ENCODE measurements around the gene EARS2. TPM values are rescaled to one million over a fixed set of nuclear protein-coding genes. Genes with fewer than 3 reads are reported as not detected.

EARS2 gene
- total and polyA plus RNA-seq, 9 of the 15 experiments (the other 6 are each of a cell fraction or from before 2014, with no cell fraction given), result 17.6 to 58.6 (median 36.3) TPM

DNA sequence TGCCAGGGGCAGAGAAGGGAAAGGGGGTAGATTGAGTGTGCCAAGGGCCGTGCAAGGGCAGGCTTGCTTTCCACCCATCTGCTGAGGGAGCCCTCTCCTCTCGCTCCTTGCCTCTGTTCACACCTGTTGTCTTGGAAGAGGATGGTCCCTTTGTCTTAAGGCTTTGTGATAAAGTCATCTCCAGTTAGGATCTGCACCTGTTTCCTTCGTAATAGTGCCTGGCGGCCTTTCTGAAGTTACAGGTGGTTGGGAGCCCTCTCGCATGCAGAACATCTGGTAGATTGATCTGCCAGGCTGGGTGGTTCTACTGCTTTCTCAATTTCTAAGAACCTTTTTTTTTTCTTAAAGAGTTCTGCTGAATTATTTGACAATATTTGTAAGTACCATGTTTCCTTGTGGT, 16.7 kb upstream of the EARS2 start:
- FAIRE-seq, result no peak
- BruUV-seq (replicated peaks), result no TSS peak
- in situ Hi-C loops (cut with MboI), result no loop called here
- TF ChIP-seq ZNF740 (CRISPR knock-in tag; IDR thresholded peaks at IDR 0.05) (no peak), ZNF740 (tag; IDR thresholded peaks at IDR 0.05) (no peak), CCAR2 (IDR thresholded peaks at IDR 0.05; ENCODE audit: low read depth, low read length) (no peak), ZNF583 (CRISPR knock-in tag; IDR thresholded peaks at IDR 0.05) (no peak), HDAC8 (tag; IDR thresholded peaks at IDR 0.05) (no peak), ZFP1 (CRISPR knock-in tag; IDR thresholded peaks at IDR 0.05) (no peak), ZNF277 (CRISPR knock-in tag; IDR thresholded peaks at IDR 0.05; ENCODE audit: borderline replicate concordance) (no peak), ZNF347 (CRISPR knock-in tag; IDR thresholded peaks at IDR 0.05; ENCODE audit: low read depth) (no peak), ELF1 (tag; IDR thresholded peaks at IDR 0.05) (no peak)
- TF ChIP-seq, protein P1, sequence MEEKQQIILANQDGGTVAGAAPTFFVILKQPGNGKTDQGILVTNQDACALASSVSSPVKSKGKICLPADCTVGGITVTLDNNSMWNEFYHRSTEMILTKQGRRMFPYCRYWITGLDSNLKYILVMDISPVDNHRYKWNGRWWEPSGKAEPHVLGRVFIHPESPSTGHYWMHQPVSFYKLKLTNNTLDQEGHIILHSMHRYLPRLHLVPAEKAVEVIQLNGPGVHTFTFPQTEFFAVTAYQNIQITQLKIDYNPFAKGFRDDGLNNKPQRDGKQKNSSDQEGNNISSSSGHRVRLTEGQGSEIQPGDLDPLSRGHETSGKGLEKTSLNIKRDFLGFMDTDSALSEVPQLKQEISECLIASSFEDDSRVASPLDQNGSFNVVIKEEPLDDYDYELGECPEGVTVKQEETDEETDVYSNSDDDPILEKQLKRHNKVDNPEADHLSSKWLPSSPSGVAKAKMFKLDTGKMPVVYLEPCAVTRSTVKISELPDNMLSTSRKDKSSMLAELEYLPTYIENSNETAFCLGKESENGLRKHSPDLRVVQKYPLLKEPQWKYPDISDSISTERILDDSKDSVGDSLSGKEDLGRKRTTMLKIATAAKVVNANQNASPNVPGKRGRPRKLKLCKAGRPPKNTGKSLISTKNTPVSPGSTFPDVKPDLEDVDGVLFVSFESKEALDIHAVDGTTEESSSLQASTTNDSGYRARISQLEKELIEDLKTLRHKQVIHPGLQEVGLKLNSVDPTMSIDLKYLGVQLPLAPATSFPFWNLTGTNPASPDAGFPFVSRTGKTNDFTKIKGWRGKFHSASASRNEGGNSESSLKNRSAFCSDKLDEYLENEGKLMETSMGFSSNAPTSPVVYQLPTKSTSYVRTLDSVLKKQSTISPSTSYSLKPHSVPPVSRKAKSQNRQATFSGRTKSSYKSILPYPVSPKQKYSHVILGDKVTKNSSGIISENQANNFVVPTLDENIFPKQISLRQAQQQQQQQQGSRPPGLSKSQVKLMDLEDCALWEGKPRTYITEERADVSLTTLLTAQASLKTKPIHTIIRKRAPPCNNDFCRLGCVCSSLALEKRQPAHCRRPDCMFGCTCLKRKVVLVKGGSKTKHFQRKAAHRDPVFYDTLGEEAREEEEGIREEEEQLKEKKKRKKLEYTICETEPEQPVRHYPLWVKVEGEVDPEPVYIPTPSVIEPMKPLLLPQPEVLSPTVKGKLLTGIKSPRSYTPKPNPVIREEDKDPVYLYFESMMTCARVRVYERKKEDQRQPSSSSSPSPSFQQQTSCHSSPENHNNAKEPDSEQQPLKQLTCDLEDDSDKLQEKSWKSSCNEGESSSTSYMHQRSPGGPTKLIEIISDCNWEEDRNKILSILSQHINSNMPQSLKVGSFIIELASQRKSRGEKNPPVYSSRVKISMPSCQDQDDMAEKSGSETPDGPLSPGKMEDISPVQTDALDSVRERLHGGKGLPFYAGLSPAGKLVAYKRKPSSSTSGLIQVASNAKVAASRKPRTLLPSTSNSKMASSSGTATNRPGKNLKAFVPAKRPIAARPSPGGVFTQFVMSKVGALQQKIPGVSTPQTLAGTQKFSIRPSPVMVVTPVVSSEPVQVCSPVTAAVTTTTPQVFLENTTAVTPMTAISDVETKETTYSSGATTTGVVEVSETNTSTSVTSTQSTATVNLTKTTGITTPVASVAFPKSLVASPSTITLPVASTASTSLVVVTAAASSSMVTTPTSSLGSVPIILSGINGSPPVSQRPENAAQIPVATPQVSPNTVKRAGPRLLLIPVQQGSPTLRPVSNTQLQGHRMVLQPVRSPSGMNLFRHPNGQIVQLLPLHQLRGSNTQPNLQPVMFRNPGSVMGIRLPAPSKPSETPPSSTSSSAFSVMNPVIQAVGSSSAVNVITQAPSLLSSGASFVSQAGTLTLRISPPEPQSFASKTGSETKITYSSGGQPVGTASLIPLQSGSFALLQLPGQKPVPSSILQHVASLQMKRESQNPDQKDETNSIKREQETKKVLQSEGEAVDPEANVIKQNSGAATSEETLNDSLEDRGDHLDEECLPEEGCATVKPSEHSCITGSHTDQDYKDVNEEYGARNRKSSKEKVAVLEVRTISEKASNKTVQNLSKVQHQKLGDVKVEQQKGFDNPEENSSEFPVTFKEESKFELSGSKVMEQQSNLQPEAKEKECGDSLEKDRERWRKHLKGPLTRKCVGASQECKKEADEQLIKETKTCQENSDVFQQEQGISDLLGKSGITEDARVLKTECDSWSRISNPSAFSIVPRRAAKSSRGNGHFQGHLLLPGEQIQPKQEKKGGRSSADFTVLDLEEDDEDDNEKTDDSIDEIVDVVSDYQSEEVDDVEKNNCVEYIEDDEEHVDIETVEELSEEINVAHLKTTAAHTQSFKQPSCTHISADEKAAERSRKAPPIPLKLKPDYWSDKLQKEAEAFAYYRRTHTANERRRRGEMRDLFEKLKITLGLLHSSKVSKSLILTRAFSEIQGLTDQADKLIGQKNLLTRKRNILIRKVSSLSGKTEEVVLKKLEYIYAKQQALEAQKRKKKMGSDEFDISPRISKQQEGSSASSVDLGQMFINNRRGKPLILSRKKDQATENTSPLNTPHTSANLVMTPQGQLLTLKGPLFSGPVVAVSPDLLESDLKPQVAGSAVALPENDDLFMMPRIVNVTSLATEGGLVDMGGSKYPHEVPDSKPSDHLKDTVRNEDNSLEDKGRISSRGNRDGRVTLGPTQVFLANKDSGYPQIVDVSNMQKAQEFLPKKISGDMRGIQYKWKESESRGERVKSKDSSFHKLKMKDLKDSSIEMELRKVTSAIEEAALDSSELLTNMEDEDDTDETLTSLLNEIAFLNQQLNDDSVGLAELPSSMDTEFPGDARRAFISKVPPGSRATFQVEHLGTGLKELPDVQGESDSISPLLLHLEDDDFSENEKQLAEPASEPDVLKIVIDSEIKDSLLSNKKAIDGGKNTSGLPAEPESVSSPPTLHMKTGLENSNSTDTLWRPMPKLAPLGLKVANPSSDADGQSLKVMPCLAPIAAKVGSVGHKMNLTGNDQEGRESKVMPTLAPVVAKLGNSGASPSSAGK (IDR thresholded peaks at IDR 0.05), result no peak

More for the DNA sequence above, 16.7 kb upstream of the EARS2 start:
- Histone ChIP-seq H3K4me3 (no peak overlapping the region), H3K36me3 (ENCODE audit: control insufficient read depth, insufficient read depth, low read length) (peaks cover 58% of the 10 kb centered on the region; the same call in 2 of the 3 replicates), H3K79me2 (ENCODE audit: control insufficient read depth, insufficient read depth, low read length) (no peaks in the 10 kb centered on the region), H4K20me1 (replicated peaks; ENCODE audit: control insufficient read depth, insufficient read depth, low read length) (no peaks in the 10 kb centered on the region; the same call in 1 of the 2 replicates), H3K9me1 (ENCODE audit: control insufficient read depth, insufficient read depth, low read length) (no peaks in the 10 kb centered on the region), H3K9ac (ENCODE audit: insufficient read depth in 1 of 2, low read depth in 2 of 2, low read length in 2 of 2) (no peak overlapping the region; a peak in 1 of 4 replicates), H3K4me2 (ENCODE audit: insufficient read depth, low read length) (no peak overlapping the region), H3K4me1 (replicated peaks in 1 of 2; ENCODE audit: control insufficient read depth in 2 of 2, insufficient read depth in 2 of 2, low read length in 2 of 2) (no peaks in the 10 kb centered on the region), H3K27ac (ENCODE audit: extremely low read depth, low read depth, low read length) (no peak overlapping the region), H2AFZ (ENCODE audit: low read depth, low read length) (no peak overlapping the region), H3K27me3 (ENCODE audit: control insufficient read depth in 2 of 2, insufficient read depth in 2 of 2, low read length in 2 of 2) (no peaks in the 10 kb centered on the region), H3K9me3 (replicated peaks; ENCODE audit: control insufficient read depth, insufficient read depth, low read depth, low read length) (no peaks in the 10 kb centered on the region)
- WGBS (ENCODE audit: insufficient coverage, low coverage, missing lambda C conversion rate), result 76% methylated on average over 5 of the region's 5 CpGs
- intact Hi-C loops (cut with micrococcal nuclease), result no loop called here
- CTCF ChIA-PET (ENCODE audit: low intra/inter-chr PET ratio), result no interaction called here
- POLR2A ChIA-PET, result no interaction called here
- DNase-seq (ENCODE audit: extremely low read depth in 1 of 4, low spot score in 3 of 4) (no peak), ATAC-seq (no peak)
